Stimulated activated CD8-positive, alpha-beta memory T cell treated with anti-CD3 and anti-CD28 coated beads, Interleukin-4, amount 100 ng/mL, for 24 hours (primary cell): ENCODE results near the gene CRIP2.

Source experiments
- DNase-seq: peaks from one replicate; pipeline ENCODE4 v3.0.0-alpha.2; 2020; ENCODE audit warnings: low read depth

Gene CRIP2

GRCh38 chr14:105487986-105488777 lies 13.6 kb downstream of the CRIP2 start:
- DNase-seq = no peak

GRCh38 chr14:105488781-105489541 lies 14.3 kb downstream of the CRIP2 start:
- no peak for DNase-seq

- peak; percentile 80 for DNase-seq
These were observed 15.1 kb downstream of the CRIP2 start for GRCh38 chr14:105489542-105490266.

DNA sequence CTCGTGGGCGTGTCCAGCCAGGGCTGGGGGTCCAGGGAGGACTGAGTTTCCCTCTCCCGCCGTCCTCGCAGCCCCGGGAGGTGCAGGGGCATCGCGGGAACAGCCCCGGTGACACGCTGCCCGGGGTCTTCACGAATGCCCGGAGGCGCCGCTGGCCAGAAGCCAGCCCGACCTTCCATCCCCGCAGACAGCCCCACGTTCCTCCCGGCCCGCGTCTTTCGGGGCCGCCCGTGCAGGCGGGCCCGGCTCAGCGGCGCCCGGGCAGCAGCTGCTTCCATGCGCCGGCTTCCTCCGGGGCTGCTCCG lies 15.6 kb downstream of the CRIP2 start:
- DNase-seq = no peak

- peak; percentile 98 for DNase-seq
These were observed 16.1 kb downstream of the CRIP2 start, which contains the start of gene TEDC1 for GRCh38 chr14:105490572-105491365. TEDC1 (plus strand) TSS chr14:105491246; CDS start chr14:105491376, 130 bp downstream.

DNA sequence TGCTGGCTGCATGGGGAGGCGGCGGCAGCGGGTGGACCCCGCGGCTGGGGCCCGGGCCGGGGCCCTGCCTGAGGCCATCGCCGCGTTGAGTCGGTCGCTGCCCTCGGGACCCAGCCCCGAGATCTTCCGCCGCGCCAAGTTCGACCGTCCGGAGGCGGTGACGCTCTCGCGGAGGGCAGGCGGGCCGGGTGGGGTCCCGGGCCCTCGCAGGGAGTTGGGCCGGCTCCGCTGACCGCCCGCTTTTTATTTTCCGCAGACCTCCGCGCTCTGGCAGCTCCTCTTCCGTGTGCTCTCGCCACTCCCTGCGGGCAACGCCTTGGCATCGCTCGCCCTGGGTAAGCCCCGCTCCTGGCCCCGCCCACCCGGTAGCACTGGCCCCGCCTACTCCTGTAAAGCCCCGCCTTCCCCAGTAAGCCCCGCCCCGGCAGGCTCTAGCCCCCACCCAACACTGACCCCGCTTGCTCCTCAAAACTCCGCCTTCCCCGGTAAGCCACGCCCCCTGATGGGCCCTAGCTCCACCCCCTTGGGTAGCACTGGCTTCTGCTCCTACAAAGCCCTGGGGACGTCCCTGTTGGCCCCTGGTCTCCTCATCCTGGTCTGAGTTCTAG lies 16.8 kb downstream of the CRIP2 start:
- DNase-seq = peak; percentile 77

DNA sequence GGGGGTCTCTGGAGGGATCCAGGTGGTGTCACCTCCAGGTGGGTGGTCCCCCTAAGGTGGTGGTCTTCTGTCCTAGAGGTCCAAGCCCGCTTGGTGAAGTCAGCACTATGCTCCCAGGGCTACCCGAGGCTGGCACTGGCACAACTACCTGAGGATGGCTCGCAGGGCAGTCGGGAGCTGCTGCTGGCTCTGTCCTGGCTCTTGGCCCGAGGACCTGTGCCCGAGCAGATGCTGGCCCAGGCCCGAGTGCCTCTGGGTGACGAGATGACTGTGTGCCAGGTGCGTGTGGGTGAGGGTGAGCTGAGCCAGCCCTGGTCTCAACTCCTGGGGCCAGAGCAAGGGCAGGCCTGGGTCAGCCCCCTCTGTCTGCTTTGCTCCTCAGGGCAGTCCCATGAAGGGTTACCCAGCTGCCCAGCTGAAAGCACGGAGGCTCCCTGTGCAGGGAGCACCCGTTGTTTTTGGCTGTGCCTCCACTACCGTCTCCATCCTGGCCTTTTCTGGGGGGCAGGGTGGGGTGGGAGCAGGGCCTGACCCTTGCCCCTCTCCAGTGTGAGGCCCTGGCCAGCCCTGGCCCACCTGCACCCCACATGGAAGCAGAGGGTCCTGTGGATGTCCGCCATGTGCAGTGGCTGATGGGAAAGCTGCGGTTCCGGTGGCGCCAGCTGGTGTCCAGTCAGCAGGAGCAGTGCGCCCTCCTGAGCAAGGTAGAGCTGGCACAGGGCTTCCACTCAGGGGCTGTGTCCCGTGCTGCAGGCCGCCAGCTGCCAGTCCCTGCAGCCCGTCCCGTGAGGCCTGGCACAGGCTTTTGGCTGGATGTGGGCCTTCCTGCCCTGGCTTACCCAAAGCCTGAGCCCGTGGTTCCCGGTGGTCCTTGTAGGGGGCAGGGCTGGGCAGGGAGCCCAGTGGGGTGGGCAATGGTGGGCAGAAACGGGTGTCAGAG lies 17.7 kb downstream of the CRIP2 start:
- no peak for DNase-seq

- no peak for DNase-seq
These were observed 18.6 kb downstream of the CRIP2 start for GRCh38 chr14:105492971-105493871.

- no peak for DNase-seq
These were observed 19.4 kb downstream of the CRIP2 start for GRCh38 chr14:105493921-105494605.

GRCh38 chr14:105494606-105494929 lies 19.9 kb downstream of the CRIP2 start:
- DNase-seq = no peak

- no peak for DNase-seq
These were observed 20.7 kb downstream of the CRIP2 start for GRCh38 chr14:105495101-105495989.

- DNase-seq = no peak
These were observed 21.6 kb downstream of the CRIP2 start for GRCh38 chr14:105495990-105496830.

DNA sequence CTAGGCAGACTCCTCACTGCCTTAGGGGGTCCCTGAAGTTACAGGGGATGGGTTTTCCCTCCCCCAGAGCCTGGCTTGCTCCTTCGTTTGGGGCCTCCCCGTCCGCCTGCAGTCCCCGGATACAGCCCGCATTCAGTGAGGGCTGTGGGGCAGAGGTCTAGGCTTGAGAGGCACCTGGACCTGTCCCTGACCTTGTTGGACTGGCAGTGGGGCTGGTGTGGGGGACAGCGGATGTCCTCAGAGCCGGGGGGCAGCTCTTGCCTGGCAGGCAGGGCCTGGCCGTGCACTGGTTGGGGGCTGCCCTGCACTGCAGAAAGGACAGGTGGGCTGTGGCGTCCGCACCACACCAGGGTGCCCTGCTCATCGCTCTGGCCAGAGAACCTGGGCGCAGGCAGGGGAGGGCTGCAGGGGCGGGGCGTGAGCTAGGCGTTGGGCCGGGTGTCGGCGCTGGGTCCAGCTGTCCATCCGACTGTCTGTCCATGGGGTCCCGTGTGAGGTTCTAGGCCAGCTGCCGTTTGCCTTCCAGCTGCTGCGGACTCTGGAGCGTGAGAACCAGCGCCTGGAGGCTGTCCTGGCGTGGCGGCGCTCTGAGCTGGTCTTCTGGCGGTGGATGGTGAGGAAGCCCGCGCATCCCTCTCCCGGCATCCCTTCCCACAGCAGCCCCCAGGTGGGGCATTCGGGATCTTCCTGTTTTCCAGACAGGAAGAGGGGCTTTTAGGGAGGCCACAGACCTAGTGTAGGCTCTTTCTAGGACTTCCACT lies 22.4 kb downstream of the CRIP2 start:
- DNase-seq = no peak

DNA sequence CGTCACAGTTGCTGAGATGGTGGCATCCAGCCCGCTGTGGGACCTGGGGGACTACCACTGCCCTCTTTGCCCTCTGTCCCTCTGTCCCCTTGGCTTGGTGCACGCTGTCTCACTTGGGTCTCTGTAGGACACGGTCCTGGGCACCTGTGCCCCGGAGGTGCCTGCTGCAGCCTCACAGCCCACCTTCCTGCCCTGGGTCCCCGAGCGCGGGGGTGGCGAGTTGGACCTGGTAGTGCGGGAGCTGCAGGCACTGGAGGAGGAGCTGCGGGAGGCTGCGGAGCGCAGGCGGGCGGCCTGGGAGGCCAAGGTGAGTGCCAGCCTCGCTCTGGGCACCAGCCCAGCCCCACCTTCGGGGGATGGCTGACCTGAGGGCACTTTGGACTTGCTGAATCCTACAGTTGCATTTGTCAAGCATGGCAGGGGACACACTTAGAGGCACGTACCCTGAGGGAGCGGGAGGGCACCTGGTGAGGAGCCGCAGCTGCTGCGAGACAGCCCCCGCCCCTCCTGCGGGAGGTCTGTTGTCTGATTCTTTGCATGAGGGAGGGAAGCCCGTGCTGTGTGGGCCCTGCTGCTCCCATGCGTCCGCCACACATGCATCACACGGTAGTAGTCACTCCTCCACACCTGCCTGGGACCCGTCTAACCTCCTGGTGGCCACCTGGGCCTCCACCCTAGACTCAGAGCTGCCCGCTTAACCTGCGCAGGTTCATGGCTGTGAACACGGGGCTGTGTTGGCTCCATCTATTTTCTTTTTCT lies 23.2 kb downstream of the CRIP2 start:
- DNase-seq = no peak
